GM12874 (cell line): Measurements from ENCODE around the gene IPO4.

Source experiments
- TF ChIP-seq, protein P1 (sequence below): IDR thresholded peaks from 2 replicates; pipeline ENCODE4 v1.5.1; 2011; ENCODE audit warnings: low read depth, mild to moderate bottlenecking, control low read depth, low read length, moderate library complexity; ENCODE audit not compliant: insufficient read depth

The IPO4 gene

GRCh38 chr14:24150567-24150966, 38.0 kb downstream of the IPO4 start:
- TF ChIP-seq, protein P1, sequence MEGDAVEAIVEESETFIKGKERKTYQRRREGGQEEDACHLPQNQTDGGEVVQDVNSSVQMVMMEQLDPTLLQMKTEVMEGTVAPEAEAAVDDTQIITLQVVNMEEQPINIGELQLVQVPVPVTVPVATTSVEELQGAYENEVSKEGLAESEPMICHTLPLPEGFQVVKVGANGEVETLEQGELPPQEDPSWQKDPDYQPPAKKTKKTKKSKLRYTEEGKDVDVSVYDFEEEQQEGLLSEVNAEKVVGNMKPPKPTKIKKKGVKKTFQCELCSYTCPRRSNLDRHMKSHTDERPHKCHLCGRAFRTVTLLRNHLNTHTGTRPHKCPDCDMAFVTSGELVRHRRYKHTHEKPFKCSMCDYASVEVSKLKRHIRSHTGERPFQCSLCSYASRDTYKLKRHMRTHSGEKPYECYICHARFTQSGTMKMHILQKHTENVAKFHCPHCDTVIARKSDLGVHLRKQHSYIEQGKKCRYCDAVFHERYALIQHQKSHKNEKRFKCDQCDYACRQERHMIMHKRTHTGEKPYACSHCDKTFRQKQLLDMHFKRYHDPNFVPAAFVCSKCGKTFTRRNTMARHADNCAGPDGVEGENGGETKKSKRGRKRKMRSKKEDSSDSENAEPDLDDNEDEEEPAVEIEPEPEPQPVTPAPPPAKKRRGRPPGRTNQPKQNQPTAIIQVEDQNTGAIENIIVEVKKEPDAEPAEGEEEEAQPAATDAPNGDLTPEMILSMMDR = no peak

GRCh38 chr14:24150061-24150460, 38.6 kb downstream of the IPO4 start:
- TF ChIP-seq, protein P1 = no peak

DNA sequence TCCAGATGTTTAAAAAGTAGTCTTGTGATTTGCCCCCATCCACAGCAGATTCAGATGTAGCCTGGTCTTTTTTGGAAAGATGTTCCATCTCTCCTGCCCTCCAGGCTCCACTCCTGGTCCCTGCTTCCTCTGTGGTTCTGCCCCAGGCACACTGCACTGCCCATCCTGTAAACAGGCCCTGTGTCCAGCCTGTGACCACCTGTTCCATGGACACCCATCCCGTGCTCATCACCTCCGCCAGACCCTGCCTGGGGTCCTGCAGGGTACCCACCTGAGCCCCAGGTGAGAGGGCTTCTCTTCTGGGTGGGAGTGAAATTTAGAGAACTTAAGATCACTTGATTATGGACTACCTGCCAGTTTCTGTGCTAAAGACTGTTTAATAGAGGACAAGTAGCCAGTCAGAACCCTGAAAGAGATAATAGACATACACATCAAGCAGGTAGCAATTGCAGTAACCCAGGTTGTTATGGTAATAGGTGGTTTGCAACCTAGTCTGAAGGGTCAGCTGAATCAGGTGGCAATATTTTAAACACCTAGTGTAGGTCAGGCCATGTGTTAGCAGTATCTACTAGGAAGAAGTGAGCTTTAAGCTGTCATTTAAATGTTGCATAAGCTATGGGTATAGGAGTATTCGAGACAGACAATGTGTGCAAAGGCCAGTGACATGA, 39.2 kb downstream of the IPO4 start:
- TF ChIP-seq, protein P1 = no peak

DNA sequence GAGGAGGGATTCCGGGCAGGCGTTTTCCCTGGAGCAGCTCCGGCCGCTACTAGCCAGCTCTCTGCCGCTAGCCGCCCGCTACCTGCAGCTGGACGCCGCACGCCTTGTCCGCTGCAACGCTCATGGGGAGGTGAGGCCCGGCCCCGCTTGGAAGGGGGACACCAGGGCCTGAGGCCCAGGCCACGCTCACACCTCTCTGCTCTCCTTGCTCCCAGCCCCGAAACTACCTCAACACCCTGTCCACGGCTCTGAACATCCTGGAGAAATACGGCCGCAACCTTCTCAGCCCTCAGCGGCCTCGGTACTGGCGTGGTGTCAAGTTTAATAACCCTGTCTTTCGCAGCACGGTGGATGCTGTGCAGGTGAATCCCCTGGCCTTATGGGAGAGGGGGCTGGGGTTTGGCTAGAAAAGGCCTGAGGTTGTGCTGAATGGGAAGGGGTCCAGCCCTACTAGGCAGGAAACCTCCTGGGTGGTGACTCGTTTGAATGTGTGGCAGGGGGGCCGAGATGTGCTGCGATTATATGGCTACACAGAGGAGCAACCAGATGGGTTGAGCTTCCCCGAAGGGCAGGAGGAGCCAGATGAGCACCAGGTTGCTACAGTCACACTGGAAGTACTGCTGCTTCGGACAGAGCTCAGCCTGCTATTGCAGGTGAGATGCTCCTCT, 40.7 kb downstream of the IPO4 start:
- TF ChIP-seq, protein P1 = no peak

DNA sequence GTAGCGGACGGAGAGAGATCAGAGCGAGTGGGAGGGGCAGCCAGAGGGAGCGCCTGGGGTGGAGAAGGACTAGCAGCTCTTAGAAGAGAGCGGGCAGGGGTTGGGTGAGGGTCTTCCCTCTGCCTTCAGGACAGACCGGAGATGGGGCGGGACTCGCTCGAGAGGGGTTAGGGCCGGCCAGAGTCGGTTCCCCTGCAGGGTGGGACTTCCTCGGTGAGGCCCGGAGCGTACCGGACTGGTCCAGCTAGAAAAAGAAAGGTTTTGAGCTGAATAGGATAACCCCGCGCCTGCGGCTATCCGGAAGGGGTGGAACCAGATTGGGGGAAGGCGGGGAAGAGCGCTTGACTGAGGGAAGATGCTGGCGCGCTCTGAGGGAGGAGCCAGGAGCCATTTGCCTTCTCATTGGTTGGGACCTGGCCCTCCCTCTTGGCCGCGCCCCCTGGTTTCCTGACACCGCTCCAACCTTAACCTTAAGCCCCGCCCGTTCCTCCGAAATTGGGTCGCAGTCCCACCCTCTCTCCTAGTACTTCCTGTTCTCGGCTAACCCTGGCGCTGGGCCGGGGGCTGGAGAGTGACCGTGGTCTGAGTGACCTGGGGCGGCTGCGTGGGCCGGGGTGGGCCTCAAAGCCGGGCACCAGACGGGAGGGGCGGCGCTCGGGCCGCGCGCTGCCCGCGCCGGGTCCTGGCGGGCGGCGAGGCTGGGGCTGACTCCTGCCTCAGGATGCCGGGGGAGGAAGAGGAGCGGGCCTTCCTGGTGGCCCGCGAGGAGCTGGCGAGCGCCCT, 41.4 kb downstream of the IPO4 start, which contains the start of gene RNF31:
TSS of gene RNF31 (plus strand) at position 521 of the 783 bp plus-strand sequence. CDS start at position 722, 201 bp downstream.
- TF ChIP-seq, protein P1 = no peak

DNA sequence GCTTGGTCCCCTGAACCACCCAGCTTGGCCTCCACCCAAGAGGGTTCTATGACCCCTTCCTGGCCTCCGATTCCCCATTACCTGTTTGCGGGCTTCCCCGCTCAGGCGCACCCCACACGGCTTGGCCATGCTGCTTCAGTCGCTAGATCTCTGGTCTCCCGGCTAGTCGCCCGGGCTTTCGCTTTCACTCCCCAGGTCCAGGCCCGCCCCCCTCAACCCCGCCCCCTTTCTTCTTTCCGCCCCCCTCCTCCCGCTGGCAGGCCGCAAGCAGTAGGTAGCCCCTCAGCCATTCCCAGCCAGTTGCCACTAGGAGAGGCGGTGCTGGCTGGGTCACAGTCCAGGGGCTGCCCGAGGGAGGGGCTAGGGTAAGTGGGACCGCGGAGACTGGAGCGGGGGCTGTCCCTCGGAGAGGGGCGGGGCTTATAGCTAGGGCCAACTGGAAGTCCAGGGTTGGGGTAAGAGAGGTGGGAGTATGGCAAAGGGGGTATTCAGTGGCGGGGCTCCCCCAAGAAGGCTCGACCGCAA, 42.1 kb downstream of the IPO4 start, which contains the start of gene PSME2:
TSS of gene PSME2 (minus strand) at position 158 of the 525 bp plus-strand sequence. CDS start at position 129, 29 bp downstream.
- TF ChIP-seq, protein P1 = no peak

- TF ChIP-seq, protein P1 = no peak
These were observed 42.7 kb downstream of the IPO4 start for GRCh38 chr14:24145690-24146452.
